Measurements from ENCODE around the gene C9.
A peak's percentile ranks its signal among the peaks of the same experiment; 100 is the strongest.
"Not testable (repeated sequence)": the region's sequence is repeated elsewhere in the genome, so short reads cannot be mapped to it uniquely, and the experiment has no call there.

Gene C9

GRCh38 chr5:39328731-39329130 is 35.6 kb downstream of the C9 start:
- DNase-seq (ENCODE audit: low spot score), result no peak

GRCh38 chr5:39323542-39323941 is 40.8 kb downstream of the C9 start:
- no peak for DNase-seq (ENCODE audit: low spot score)

- DNase-seq (ENCODE audit: low spot score), result no peak
Observed at GRCh38 chr5:39319395-39319794, 44.9 kb downstream of the C9 start.

- not testable (repeated sequence) for DNase-seq (ENCODE audit: low spot score)
Observed at GRCh38 chr5:39316464-39316863, 47.8 kb downstream of the C9 start.

- no peak for DNase-seq (ENCODE audit: low spot score)
Observed at GRCh38 chr5:39315995-39316394, 48.3 kb downstream of the C9 start.

- DNase-seq (ENCODE audit: low spot score), result no peak
Observed at GRCh38 chr5:39314591-39314990, 49.7 kb downstream of the C9 start.

GRCh38 chr5:39309534-39309933 is 54.8 kb downstream of the C9 start:
- no peak for DNase-seq (ENCODE audit: low spot score)

- DNase-seq (ENCODE audit: low spot score), result no peak
Observed at GRCh38 chr5:39302472-39302871, 61.8 kb downstream of the C9 start.

GRCh38 chr5:39301406-39301805 is 62.9 kb downstream of the C9 start:
- no peak for DNase-seq (ENCODE audit: low spot score)

GRCh38 chr5:39299962-39300361 is 64.3 kb downstream of the C9 start:
- DNase-seq (ENCODE audit: low spot score), result no peak

- no peak for DNase-seq (ENCODE audit: low spot score)
Observed at GRCh38 chr5:39294736-39295135, 69.6 kb downstream of the C9 start.

GRCh38 chr5:39284552-39284951 is 79.7 kb downstream of the C9 start:
- DNase-seq (ENCODE audit: low spot score), result no peak

- peak; percentile 46 for DNase-seq (ENCODE audit: low spot score)
Observed at GRCh38 chr5:39283231-39283818, 81.0 kb downstream of the C9 start.

GRCh38 chr5:39282561-39282960 is 81.7 kb downstream of the C9 start:
- no peak for DNase-seq (ENCODE audit: low spot score)

GRCh38 chr5:39275865-39276264 is 88.4 kb downstream of the C9 start:
- not testable (repeated sequence) for DNase-seq (ENCODE audit: low spot score)

- DNase-seq (ENCODE audit: low spot score), result no peak
Observed at GRCh38 chr5:39274398-39275085, 89.8 kb downstream of the C9 start.

- no peak for DNase-seq (ENCODE audit: low spot score)
Observed at GRCh38 chr5:39273314-39273954, 90.9 kb downstream of the C9 start.

- not testable (repeated sequence) for DNase-seq (ENCODE audit: low spot score)
Observed at GRCh38 chr5:39272869-39273231, 91.4 kb downstream of the C9 start.

GRCh38 chr5:39270225-39270848 is 94.0 kb downstream of the C9 start:
- no peak for DNase-seq (ENCODE audit: low spot score)

GRCh38 chr5:39267186-39267585 is 97.1 kb downstream of the C9 start:
- no peak for DNase-seq (ENCODE audit: low spot score)

GRCh38 chr5:39266442-39266841 is 97.9 kb downstream of the C9 start:
- DNase-seq (ENCODE audit: low spot score), result no peak

- DNase-seq (ENCODE audit: low spot score), result no peak
Observed at GRCh38 chr5:39264528-39264927, 99.8 kb downstream of the C9 start.

- DNase-seq (ENCODE audit: low spot score), result no peak
Observed at GRCh38 chr5:39262981-39263380, 101.3 kb downstream of the C9 start.
